SU-DHL-6 (cell line): ENCODE measurements around the gene SEM1.

Experiments
- CTCF ChIP-seq: fragments of 200-600 bp; sonication (generic); IDR thresholded peaks from one replicate; pipeline ENCODE4 v1.5.1; 2017; ENCODE audit warnings: antibody characterized with exemption, mild to moderate bottlenecking, low read length, moderate library complexity; ENCODE audit not compliant: insufficient read depth, poor library complexity, severe bottlenecking
- EZH2phosphoT487 ChIP-seq: fragments of 200-600 bp; sonication (generic), shearing (Covaris generic); conservative IDR thresholded peaks from 2 replicates; pipeline ENCODE4 v1.6.1; 2018; ENCODE audit warnings: mild to moderate bottlenecking, antibody characterized with exemption, low read length, moderate library complexity, mixed read lengths

DNA sequence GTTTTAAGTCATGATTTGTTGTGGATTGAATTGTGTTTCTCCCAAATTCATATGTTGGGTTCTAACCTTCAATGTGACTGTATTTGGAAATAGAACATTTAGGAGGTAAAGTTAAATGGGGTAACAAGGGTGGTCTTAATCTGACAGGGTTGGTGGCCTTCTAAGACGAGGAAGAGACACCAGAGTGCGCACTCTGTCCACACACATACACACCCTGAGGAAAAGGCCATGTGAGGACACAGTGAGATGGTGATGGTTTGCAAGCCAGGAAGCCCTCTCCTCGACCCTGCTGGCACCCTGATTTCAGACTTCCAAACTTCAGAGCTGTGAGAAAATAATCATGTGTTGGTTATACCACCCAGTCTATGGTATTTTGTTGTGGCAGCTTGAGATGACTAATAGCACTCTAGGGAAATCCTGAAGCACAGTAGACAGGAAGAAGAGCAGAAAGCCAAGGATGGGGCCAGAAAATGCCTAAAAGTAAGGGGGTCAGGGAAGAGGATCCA lies 28.0 kb upstream of the SEM1 start:
- no peak for TF ChIP-seq CTCF
- TF ChIP-seq EZH2phosphoT487 = no peak
